Measurements from ENCODE around the gene FAM181A.

FAM181A gene

DNA sequence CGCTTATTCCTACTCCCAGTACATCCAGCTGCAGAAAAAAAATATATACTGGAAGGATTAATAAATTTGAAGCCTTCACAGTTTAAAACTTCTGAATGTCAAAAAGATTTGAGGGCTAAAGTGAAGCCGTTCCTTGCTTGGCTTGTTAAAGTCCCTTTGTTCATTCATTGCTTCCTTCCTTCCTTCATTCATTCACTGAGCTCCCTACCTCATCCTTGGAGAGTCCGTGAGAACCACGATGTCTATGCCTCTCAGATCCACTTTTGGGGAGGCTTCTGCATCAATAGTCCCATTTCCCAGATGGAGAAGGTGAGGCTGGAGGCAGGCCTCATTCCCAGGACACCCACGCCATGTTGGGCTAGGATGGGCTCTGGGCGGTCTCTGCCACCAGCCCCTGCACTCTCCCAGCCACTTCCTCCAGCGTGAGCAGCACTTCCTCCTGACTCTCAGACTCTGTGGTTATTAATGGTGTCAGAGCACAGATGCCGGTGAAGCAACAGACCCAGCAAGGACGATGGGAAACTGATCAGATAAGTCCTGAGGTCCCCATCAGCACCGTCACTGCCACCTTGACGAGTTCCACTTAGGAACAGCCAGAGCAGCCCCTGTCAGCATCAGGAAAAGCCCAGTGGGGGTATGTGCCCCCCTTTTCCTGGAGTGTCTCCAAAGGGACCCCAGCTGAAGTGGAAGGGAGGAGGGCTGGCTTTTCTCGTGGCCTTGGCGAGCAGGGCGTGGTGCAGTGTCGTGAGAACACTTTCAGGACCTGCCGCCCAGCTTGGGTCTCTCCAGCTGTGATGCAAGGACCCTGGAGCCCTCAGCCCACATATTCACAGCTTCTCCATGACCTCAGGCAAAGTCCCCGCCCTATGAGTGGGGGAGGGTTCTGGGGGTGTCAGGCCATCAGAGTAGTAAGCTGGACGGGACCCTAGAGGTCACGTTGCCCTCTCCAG is 28.0 kb downstream of the FAM181A start:
- Mint-ChIP-seq H3K36me3 (peaks cover 3 to 6% of the 10 kb centered on the region in 2 donors), H3K27me3 (peaks cover 6 to 15% of the 10 kb centered on the region in 2 donors), H3K27ac (peak overlapping the region; percentile 75), H3K4me1 (peaks cover 65 to 75% of the 10 kb centered on the region in 2 donors), H3K9me3 (no peaks in the 10 kb centered on the region), H3K4me3 (peak overlapping the region; percentile 65 to 73)
- DNase-seq = no peak
- peak; percentile 47 to 48 for ATAC-seq (replicated peaks)

DNA sequence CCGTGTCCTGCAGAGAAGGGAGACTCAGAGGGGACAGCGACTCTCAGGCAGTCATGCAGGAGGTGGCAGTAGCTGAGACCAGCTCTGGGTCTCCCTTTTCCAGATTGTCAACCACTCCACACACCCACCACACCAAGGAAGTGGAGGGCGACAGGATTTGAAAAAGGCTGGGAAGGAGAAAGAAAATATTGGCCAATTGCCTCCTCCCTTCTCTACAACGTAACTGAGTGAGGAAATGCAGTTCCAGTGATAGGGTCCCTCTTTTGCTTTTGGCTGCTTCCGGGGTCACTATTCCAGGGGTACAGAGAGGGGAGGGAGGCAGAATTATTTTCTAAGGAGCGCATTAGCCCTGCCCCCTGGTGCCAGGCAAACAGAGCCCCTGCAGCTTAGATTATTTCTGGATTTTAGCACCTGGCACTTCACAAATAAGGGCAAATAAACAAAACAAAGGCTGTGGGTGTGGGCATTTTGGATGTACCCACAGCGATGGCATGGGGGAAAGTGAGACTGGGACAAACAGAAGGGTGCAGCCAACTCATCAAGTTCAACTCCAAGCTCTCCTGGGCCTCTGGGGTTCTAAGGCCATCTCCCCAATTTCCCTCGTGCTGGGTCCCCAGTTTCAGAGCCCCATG is 28.8 kb downstream of the FAM181A start:
- peaks cover 3 to 6% of the 10 kb centered on the region in 2 donors for H3K36me3 Mint-ChIP-seq
- no peak for DNase-seq
- H3K4me3 Mint-ChIP-seq = peak overlapping the region; percentile 65 to 73
- peaks cover 68 to 82% of the 10 kb centered on the region in 2 donors for H3K4me1 Mint-ChIP-seq
- no peaks in the 10 kb centered on the region for H3K9me3 Mint-ChIP-seq
- no peak for ATAC-seq (replicated peaks)
- H3K27me3 Mint-ChIP-seq = peaks cover 2 to 7% of the 10 kb centered on the region in 2 donors
- H3K27ac Mint-ChIP-seq = peak overlapping the region; percentile 75

DNA sequence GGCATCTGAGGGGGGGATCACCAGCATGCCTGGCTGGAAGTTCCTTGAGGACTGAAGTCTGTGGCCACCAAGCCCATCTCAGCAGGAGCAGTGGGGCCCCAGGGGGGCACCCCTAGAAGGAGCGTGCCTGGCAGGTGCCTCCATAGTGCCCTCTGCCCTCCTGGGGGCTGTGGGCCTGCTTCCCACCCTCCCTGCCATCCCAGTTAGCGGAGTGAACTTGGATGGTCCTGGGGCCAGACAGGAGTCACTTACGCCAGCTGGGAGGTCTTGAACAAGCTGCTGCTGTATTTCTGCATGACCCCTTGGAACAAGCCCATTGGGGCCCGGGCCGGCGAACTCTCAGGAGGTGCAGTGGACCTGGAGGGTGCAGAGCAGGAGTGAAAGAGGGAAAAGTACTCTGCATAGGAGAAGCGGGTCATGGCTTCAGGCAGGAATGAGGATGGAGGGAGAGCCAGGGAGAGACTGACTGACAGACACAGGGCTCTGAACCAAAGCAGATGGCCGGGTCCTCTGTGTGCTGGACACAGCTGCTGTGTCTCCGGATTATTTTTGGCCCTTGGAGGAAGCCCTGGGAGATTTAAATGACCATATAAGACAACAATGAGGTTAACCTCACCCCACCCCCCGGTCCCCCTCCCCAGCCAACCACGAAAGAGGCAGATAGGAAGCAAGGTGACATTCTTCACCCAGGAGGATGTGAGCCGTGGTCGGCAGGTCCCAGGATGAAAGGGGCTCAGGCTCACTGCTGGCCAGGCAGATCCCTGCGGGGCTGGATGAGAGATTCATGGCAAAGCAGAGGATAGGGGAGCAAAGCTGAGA is 29.6 kb downstream of the FAM181A start:
- Mint-ChIP-seq H3K27ac (peak overlapping the region; percentile 84), H3K36me3 (peaks cover 3 to 6% of the 10 kb centered on the region in 2 donors), H3K4me3 (peak overlapping the region in 1 of 2 donors; percentile 65), H3K4me1 (peaks cover 75 to 90% of the 10 kb centered on the region in 2 donors), H3K27me3 (peaks cover 0 to 5% of the 10 kb centered on the region in 2 donors), H3K9me3 (no peaks in the 10 kb centered on the region)
- no peak for ATAC-seq (replicated peaks)
- no peak for DNase-seq

GRCh38 chr14:93957333-93957710 is 30.2 kb downstream of the FAM181A start:
- no peak for DNase-seq
- no peak for ATAC-seq (replicated peaks)
- H3K9me3 Mint-ChIP-seq = no peaks in the 10 kb centered on the region

DNA sequence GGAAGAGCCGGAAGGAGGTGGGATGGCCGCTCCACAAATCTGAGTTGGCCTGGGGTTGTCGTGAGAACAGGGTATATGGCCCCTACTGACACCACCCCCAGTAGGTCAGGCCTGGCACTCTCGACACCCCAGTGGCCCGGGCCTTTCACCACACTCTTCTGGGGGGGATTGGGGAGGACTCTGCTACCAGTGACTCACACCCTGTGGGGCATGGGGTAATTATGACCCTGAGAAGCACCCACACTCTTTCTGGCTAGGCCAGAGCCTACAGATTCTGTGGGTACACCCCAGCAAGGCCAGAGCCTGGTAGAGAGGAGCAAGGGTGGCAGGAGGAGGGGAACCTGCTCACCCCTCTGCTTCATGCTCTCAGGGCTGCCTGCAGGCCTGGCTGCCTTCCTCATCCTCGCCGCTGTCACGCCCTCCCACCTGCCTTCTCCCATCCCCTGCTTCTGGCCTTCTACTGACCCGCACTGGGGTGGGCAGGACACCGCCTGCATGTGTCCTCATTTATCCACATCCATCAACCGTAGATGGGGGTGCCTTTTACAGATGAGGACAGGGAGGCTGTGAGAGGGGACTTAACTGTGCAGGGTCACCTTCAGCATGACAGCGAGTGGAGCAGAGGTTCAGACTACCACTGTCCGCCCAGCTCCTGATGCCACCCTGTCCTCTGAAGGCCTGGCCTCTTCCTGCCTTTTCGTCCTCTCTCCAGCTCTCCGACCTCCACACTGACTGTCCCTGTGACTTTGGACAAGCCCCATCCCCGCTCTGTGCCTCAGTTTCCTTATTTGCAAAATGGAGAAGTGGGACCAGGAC is 30.8 kb downstream of the FAM181A start:
- Mint-ChIP-seq H3K27me3 (peaks cover 0 to 5% of the 10 kb centered on the region in 2 donors), H3K4me1 (peaks cover 78 to 98% of the 10 kb centered on the region in 2 donors), H3K4me3 (peak overlapping the region in 1 of 2 donors; percentile 66), H3K27ac (peak overlapping the region; percentile 84), H3K36me3 (peaks cover 3 to 6% of the 10 kb centered on the region in 2 donors), H3K9me3 (no peaks in the 10 kb centered on the region)
- ATAC-seq (replicated peaks) (no peak), DNase-seq (no peak)

More at GRCh38 chr14:93957333-93957710, 30.2 kb downstream of the FAM181A start:
- peaks cover 3 to 6% of the 10 kb centered on the region in 2 donors for H3K36me3 Mint-ChIP-seq
- H3K4me3 Mint-ChIP-seq = no peak overlapping the region
- peaks cover 74 to 96% of the 10 kb centered on the region in 2 donors for H3K4me1 Mint-ChIP-seq
- H3K27ac Mint-ChIP-seq = peak overlapping the region; percentile 84
- H3K27me3 Mint-ChIP-seq = peaks cover 0 to 5% of the 10 kb centered on the region in 2 donors

DNA sequence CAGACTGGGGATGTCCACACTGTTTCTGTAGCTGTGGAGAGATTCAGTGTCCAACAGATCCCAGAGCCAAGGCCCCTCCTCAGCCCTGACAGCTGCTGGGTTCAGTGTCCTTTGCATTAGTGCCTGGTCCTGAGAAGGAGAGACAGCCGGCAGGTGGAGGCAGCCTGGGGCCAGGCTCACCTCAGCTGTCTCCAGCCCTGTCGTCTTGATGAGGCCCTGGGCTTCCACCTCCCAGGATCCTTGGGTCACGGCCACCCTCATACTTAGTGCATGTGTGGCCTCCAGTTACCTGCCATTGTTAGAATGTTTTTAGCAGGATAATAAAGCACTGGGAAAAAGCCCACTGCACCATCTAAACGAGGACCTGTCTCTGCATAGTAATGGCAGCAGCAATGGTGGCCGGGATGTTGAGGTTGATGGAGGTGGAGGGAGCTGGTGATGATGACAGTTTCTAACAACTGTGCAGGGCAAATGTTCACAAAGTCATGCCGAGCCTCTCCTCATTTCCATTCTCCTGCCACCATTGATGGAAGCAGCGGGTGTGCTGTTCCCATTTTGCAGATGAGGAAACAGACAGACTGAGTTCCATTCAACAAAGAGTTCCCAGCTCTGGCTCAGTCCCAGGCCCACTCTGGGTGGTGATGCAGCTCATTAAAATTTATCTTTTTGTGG is 31.6 kb downstream of the FAM181A start:
- H3K4me1 Mint-ChIP-seq = peaks cover 83 to 99% of the 10 kb centered on the region in 2 donors
- peaks cover 3 to 6% of the 10 kb centered on the region in 2 donors for H3K36me3 Mint-ChIP-seq
- no peaks in the 10 kb centered on the region for H3K9me3 Mint-ChIP-seq
- no peak for DNase-seq
- peak overlapping the region; percentile 71 to 73 for H3K4me3 Mint-ChIP-seq
- H3K27me3 Mint-ChIP-seq = peaks cover 0 to 5% of the 10 kb centered on the region in 2 donors
- H3K27ac Mint-ChIP-seq = peak overlapping the region; percentile 98
- ATAC-seq (replicated peaks) = no peak

- peaks cover 81 to 99% of the 10 kb centered on the region in 2 donors for H3K4me1 Mint-ChIP-seq
- ATAC-seq (replicated peaks) = peak; percentile 77
- H3K27me3 Mint-ChIP-seq = no peaks in the 10 kb centered on the region
- peak overlapping the region; percentile 71 to 73 for H3K4me3 Mint-ChIP-seq
- H3K36me3 Mint-ChIP-seq = peaks cover 3 to 6% of the 10 kb centered on the region in 2 donors
- peaks cover 0 to under 1% of the 10 kb centered on the region in 2 donors for H3K9me3 Mint-ChIP-seq
- H3K27ac Mint-ChIP-seq = peak overlapping the region; percentile 98
- DNase-seq = peak; percentile 96
Measured at GRCh38 chr14:93959239-93960107, 32.3 kb downstream of the FAM181A start.

- ATAC-seq (replicated peaks) = no peak
- H3K36me3 Mint-ChIP-seq = peaks cover 8% of the 10 kb centered on the region in 2 donors
Measured at GRCh38 chr14:93960108-93960475, 32.9 kb downstream of the FAM181A start.

GRCh38 chr14:93960774-93961438 is 33.8 kb downstream of the FAM181A start:
- no peak for DNase-seq
- peak overlapping the region in 1 of 2 donors; percentile 34 for H3K4me3 Mint-ChIP-seq
- ATAC-seq (replicated peaks) = no peak

More at GRCh38 chr14:93960108-93960475, 32.9 kb downstream of the FAM181A start:
- H3K4me3 Mint-ChIP-seq = peak overlapping the region in 1 of 2 donors; percentile 71
- H3K9me3 Mint-ChIP-seq = peaks cover 5 to 7% of the 10 kb centered on the region in 2 donors
- DNase-seq = no peak
- peaks cover 84 to 99% of the 10 kb centered on the region in 2 donors for H3K4me1 Mint-ChIP-seq
- H3K27me3 Mint-ChIP-seq = no peaks in the 10 kb centered on the region
- H3K27ac Mint-ChIP-seq = peak overlapping the region; percentile 98

DNA sequence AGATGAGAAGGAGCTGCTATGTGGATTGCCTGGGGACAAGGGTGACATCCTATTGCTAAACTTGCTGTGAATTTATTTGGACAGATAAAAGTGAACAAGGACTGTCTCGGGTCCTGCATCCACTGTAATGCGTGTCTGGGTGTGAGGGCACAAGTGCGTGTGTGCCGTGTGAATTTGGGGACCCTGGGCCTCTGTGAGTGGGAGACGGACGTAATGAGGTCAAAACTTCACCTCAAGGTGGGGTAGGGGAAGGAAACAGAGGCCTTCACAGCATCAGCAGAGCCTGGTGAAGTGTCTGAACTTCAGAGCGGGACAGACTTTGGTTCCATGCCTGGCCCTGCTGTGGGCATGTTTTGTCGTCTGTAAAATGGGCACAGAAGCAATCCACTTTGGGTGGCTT is 34.5 kb downstream of the FAM181A start:
- H3K4me1 Mint-ChIP-seq = peaks cover 86 to 99% of the 10 kb centered on the region in 2 donors
- no peaks in the 10 kb centered on the region for H3K27me3 Mint-ChIP-seq
- peak overlapping the region; percentile 62 for H3K27ac Mint-ChIP-seq
- peaks cover 8 to 9% of the 10 kb centered on the region in 2 donors for H3K36me3 Mint-ChIP-seq
- H3K4me3 Mint-ChIP-seq = peak overlapping the region; percentile 17 to 34
- DNase-seq = no peak
- peaks cover 7 to 8% of the 10 kb centered on the region in 2 donors for H3K9me3 Mint-ChIP-seq
- ATAC-seq (replicated peaks) = no peak

More at GRCh38 chr14:93960774-93961438, 33.8 kb downstream of the FAM181A start:
- H3K27ac Mint-ChIP-seq = peak overlapping the region; percentile 98
- peaks cover 83 to 99% of the 10 kb centered on the region in 2 donors for H3K4me1 Mint-ChIP-seq
- peaks cover 7 to 8% of the 10 kb centered on the region in 2 donors for H3K9me3 Mint-ChIP-seq
- no peaks in the 10 kb centered on the region for H3K27me3 Mint-ChIP-seq
- H3K36me3 Mint-ChIP-seq = peaks cover 8 to 9% of the 10 kb centered on the region in 2 donors

GRCh38 chr14:93962701-93963601 is 35.8 kb downstream of the FAM181A start:
- Mint-ChIP-seq H3K4me3 (peak overlapping the region; percentile 41 to 81), H3K27ac (peak overlapping the region; percentile 95), H3K9me3 (peaks cover 7 to 8% of the 10 kb centered on the region in 2 donors), H3K4me1 (peaks cover 83 to 99% of the 10 kb centered on the region in 2 donors), H3K27me3 (no peaks in the 10 kb centered on the region), H3K36me3 (peaks cover 9 to 12% of the 10 kb centered on the region in 2 donors)
- peak; percentile 79 for DNase-seq
- ATAC-seq (replicated peaks) = peak; percentile 67 to 71
